Measurements from ENCODE around the gene IRF3. TPM values are rescaled to one million over a fixed set of nuclear protein-coding genes. Genes with fewer than 3 reads are reported as not detected.

The IRF3 gene
- total and polyA plus RNA-seq, 7 donors, result 28.2 to 125 (median 50.9) TPM

DNA sequence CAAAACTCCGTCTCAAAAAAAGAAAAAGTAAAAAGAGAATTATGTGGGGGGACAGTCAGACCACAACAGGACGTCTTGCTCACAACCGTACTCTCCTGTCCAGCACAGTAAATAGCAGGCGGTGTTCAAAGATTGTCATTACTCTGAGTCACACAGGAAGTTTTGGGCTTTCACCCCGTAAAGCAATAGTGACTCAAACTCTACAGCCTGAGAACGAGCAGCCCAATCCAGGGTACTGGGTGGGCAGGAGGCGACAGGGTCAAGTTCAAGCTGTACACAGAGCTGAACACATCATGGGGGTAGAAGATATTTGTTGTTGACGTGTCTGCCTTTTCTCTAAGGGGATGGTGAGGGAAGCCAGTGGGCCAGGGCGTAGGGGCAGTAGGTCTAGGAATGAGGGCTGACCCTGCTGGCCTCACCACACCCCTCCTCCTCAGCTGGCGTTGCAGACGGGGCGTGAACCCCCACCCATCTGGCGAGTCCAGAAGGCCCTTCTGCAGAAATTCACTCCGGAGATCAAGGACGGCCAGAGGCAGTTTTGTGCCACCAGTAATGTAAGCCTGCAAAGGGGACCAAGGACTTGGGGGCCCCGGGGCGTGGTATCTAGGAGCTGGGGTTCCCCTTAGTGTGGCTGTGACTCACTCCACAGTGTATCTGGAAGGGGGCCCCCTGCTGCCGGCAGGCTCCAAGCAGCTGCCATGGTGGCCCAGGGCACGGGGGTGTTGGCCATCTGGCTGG lies 51.4 kb downstream of the IRF3 start:
- H3K27ac ChIP-seq, result no peak overlapping the region
- TF ChIP-seq POLR2A (IDR thresholded peaks at IDR 0.05), result no peak
- TF ChIP-seq, protein P1, sequence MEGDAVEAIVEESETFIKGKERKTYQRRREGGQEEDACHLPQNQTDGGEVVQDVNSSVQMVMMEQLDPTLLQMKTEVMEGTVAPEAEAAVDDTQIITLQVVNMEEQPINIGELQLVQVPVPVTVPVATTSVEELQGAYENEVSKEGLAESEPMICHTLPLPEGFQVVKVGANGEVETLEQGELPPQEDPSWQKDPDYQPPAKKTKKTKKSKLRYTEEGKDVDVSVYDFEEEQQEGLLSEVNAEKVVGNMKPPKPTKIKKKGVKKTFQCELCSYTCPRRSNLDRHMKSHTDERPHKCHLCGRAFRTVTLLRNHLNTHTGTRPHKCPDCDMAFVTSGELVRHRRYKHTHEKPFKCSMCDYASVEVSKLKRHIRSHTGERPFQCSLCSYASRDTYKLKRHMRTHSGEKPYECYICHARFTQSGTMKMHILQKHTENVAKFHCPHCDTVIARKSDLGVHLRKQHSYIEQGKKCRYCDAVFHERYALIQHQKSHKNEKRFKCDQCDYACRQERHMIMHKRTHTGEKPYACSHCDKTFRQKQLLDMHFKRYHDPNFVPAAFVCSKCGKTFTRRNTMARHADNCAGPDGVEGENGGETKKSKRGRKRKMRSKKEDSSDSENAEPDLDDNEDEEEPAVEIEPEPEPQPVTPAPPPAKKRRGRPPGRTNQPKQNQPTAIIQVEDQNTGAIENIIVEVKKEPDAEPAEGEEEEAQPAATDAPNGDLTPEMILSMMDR (IDR thresholded peaks at IDR 0.05), result no peak
- TF ChIP-seq EP300 (IDR thresholded peaks at IDR 0.05), result no peak
- peaks cover 13 to 75% (median 46%) of the 10 kb centered on the region in 4 donors for H3K36me3 ChIP-seq
- H3K9me3 ChIP-seq, result no peaks in the 10 kb centered on the region
- H3K4me3 ChIP-seq, result no peak overlapping the region
- no peak for DNase-seq
- H3K27me3 ChIP-seq, result no peaks in the 10 kb centered on the region
- 83 to 84% methylated on average over 19 of the region's 19 CpGs for WGBS, 2 donors
- peaks cover 0 to 11% (median 6%) of the 10 kb centered on the region in 4 donors for H3K4me1 ChIP-seq
- intact Hi-C loops (cut with DNase I), result no loop called here

DNA sequence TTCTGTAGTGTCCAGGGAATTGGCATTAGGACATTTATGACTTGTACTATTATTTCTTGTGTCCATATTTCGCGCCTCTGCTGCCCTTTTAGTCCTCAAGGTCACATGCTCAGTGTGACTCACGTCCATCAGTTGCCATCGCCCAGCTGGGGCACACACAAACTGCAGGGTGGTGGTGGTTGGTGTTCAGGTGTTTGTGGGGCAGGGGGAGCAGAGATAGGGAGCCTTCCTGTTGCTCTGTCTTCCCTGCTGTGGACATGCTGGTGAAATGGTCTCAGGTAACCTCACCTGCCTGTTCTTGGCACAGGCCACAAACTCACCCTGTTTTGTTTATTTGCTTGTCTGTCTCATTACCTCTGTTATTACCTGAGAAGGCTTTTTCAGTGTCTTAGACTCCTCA lies 52.3 kb downstream of the IRF3 start:
- intact Hi-C loops (cut with DNase I), result no loop called here
- 72 to 84% methylated on average over 4 of the region's 4 CpGs for WGBS, 2 donors
- TF ChIP-seq POLR2A (IDR thresholded peaks at IDR 0.05), result no peak
- no peak for TF ChIP-seq EP300 (IDR thresholded peaks at IDR 0.05)
- TF ChIP-seq, protein P1 (IDR thresholded peaks at IDR 0.05), result no peak
- no peak for TF ChIP-seq POLR2AphosphoS5 (IDR thresholded peaks at IDR 0.05)
- no peaks in the 10 kb centered on the region for H3K27me3 ChIP-seq
- peaks cover 0 to 11% (median 6%) of the 10 kb centered on the region in 4 donors for H3K4me1 ChIP-seq
- no peak overlapping the region for H3K27ac ChIP-seq
- H3K9me3 ChIP-seq, result no peaks in the 10 kb centered on the region
- DNase-seq, result no peak
- peaks cover 13 to 75% (median 53%) of the 10 kb centered on the region in 4 donors for H3K36me3 ChIP-seq
- H3K4me3 ChIP-seq, result no peak overlapping the region

Small RNAs within 50 kb of the gene (small RNA-seq; reads per million reads assigned to genes)
- gene MIR5088, result 0.06 to 0.58 (median 0.11) reads per million in 3 donors

Other genes starting within 250 kb of the IRF3 start
- gene PTH2, start 242.4 kb downstream of the IRF3 start, total RNA-seq, result not detected
- gene PTH2, start 242.4 kb downstream of the IRF3 start, polyA plus RNA-seq, result not detected
- not detected for gene GFY, start 240.5 kb downstream of the IRF3 start, total RNA-seq
- not detected for gene GFY, start 240.5 kb downstream of the IRF3 start, polyA plus RNA-seq
- 1 to 10 TPM in 1 of 4 donors, under 1 TPM in 2, not detected in 1; 0.28 to 1.4 (median 0.82) TPM for gene SLC17A7, start 224.3 kb downstream of the IRF3 start, total RNA-seq
- gene SLC17A7, start 224.3 kb downstream of the IRF3 start, polyA plus RNA-seq, result 1 to 10 TPM in 1 of 3 donors, under 1 TPM in 2; 0.23 to 1.8 (median 0.41) TPM
- 10 to 100 TPM; 62.9 to 99.6 (median 81.4) TPM for gene PIH1D1, start 214.0 kb downstream of the IRF3 start, total RNA-seq
- 100 to 1,000 TPM in 1 of 3 donors, 10 to 100 TPM in 2; 63.6 to 105 (median 65.5) TPM for gene PIH1D1, start 214.0 kb downstream of the IRF3 start, polyA plus RNA-seq
- 10 to 100 TPM; 14.1 to 25.3 (median 18.1) TPM for gene ALDH16A1, start 212.6 kb downstream of the IRF3 start, total RNA-seq
- gene ALDH16A1, start 212.6 kb downstream of the IRF3 start, polyA plus RNA-seq, result 10 to 100 TPM; 14.3 to 44.2 (median 18.0) TPM
- gene FLT3LG, start 191.6 kb downstream of the IRF3 start, total RNA-seq, result 10 to 100 TPM in 1 of 4 donors, 1 to 10 TPM in 3; 4.6 to 11.1 (median 6.1) TPM
- gene FLT3LG, start 191.6 kb downstream of the IRF3 start, polyA plus RNA-seq, result 10 to 100 TPM in 2 of 3 donors, 1 to 10 TPM in 1; 2.1 to 18.6 (median 14.9) TPM
- 1,000 to 10,000 TPM; 2,552 to 5,599 (median 4,191) TPM for gene RPL13A, start 178.2 kb downstream of the IRF3 start, total RNA-seq
- gene RPL13A, start 178.2 kb downstream of the IRF3 start, polyA plus RNA-seq, result 1,000 to 10,000 TPM; 4,070 to 6,094 (median 4,207) TPM
- gene RPS11, start 169.4 kb downstream of the IRF3 start, total RNA-seq, result 1,000 to 10,000 TPM; 3,843 to 9,166 (median 6,008) TPM
- 1,000 to 10,000 TPM; 4,449 to 8,009 (median 5,043) TPM for gene RPS11, start 169.4 kb downstream of the IRF3 start, polyA plus RNA-seq
- 100 to 1,000 TPM; 164 to 203 (median 178) TPM for gene FCGRT, start 153.2 kb downstream of the IRF3 start, total RNA-seq
- 100 to 1,000 TPM; 222 to 317 (median 243) TPM for gene FCGRT, start 153.2 kb downstream of the IRF3 start, polyA plus RNA-seq
- gene RCN3, start 137.9 kb downstream of the IRF3 start, total RNA-seq, result 10 to 100 TPM; 14.5 to 43.8 (median 20.6) TPM
- gene RCN3, start 137.9 kb downstream of the IRF3 start, polyA plus RNA-seq, result 10 to 100 TPM; 13.6 to 28.2 (median 21.6) TPM
- 10 to 100 TPM; 47.6 to 67.8 (median 62.3) TPM for gene NOSIP, start 85.3 kb downstream of the IRF3 start, total RNA-seq
- 100 to 1,000 TPM in 2 of 3 donors, 10 to 100 TPM in 1; 96.1 to 123 (median 113) TPM for gene NOSIP, start 85.3 kb downstream of the IRF3 start, polyA plus RNA-seq
- gene PRRG2, start 84.5 kb downstream of the IRF3 start, total RNA-seq, result under 1 TPM in 1 of 4 donors, not detected in 3; 0.71 TPM
- 10 to 100 TPM in 2 of 3 donors, 1 to 10 TPM in 1; 7.2 to 18.9 (median 18.3) TPM for gene PRRG2, start 84.5 kb downstream of the IRF3 start, polyA plus RNA-seq
- 10 to 100 TPM in 1 of 4 donors, 1 to 10 TPM in 3; 5.4 to 16.1 (median 6.1) TPM for gene PRR12, start 74.7 kb downstream of the IRF3 start, total RNA-seq
- 10 to 100 TPM in 1 of 3 donors, 1 to 10 TPM in 2; 3.0 to 20.4 (median 4.2) TPM for gene PRR12, start 74.7 kb downstream of the IRF3 start, polyA plus RNA-seq
- 100 to 1,000 TPM; 105 to 127 (median 125) TPM for gene RRAS, start 25.7 kb downstream of the IRF3 start, total RNA-seq
- gene RRAS, start 25.7 kb downstream of the IRF3 start, polyA plus RNA-seq, result 100 to 1,000 TPM in 2 of 3 donors, 10 to 100 TPM in 1; 79.8 to 139 (median 130) TPM
- gene SCAF1, start 23.6 kb downstream of the IRF3 start, total RNA-seq, result 10 to 100 TPM; 10.9 to 21.3 (median 12.5) TPM
- 10 to 100 TPM in 2 of 3 donors, 1 to 10 TPM in 1; 9.0 to 30.8 (median 16.0) TPM for gene SCAF1, start 23.6 kb downstream of the IRF3 start, polyA plus RNA-seq
- 1 to 10 TPM; 4.6 to 9.2 (median 6.5) TPM for gene BCL2L12, start 76 bp upstream of the IRF3 start, total RNA-seq
- gene BCL2L12, start 76 bp upstream of the IRF3 start, polyA plus RNA-seq, result 10 to 100 TPM in 2 of 3 donors, 1 to 10 TPM in 1; 9.0 to 43.6 (median 10.2) TPM
- gene PRMT1, start 11.4 kb upstream of the IRF3 start, total RNA-seq, result 100 to 1,000 TPM; 106 to 175 (median 160) TPM
- gene PRMT1, start 11.4 kb upstream of the IRF3 start, polyA plus RNA-seq, result 100 to 1,000 TPM in 2 of 3 donors, 10 to 100 TPM in 1; 84.1 to 172 (median 101) TPM
- 1 to 10 TPM in 3 of 4 donors, under 1 TPM in 1; 0.49 to 1.7 (median 1.5) TPM for gene ADM5, start 23.7 kb upstream of the IRF3 start, total RNA-seq
- 1 to 10 TPM in 1 of 3 donors, not detected in 2; 3.1 TPM for gene ADM5, start 23.7 kb upstream of the IRF3 start, polyA plus RNA-seq
- 10 to 100 TPM in 1 of 4 donors, 1 to 10 TPM in 3; 3.6 to 28.5 (median 4.3) TPM for gene CPT1C, start 25.3 kb upstream of the IRF3 start, total RNA-seq
- gene CPT1C, start 25.3 kb upstream of the IRF3 start, polyA plus RNA-seq, result 1 to 10 TPM in 2 of 3 donors, under 1 TPM in 1; 0.69 to 4.2 (median 2.4) TPM
- gene TSKS, start 97.4 kb upstream of the IRF3 start, total RNA-seq, result under 1 TPM in 1 of 4 donors, not detected in 3; 0.83 TPM
- gene TSKS, start 97.4 kb upstream of the IRF3 start, polyA plus RNA-seq, result 1 to 10 TPM in 1 of 3 donors, under 1 TPM in 1, not detected in 1; 0.36 to 1.2 TPM
- 10 to 100 TPM; 48.5 to 81.1 (median 52.0) TPM for gene AP2A1, start 101.1 kb upstream of the IRF3 start, total RNA-seq
- 10 to 100 TPM; 33.0 to 77.4 (median 40.9) TPM for gene AP2A1, start 101.1 kb upstream of the IRF3 start, polyA plus RNA-seq
- 10 to 100 TPM; 21.0 to 32.9 (median 23.1) TPM for gene FUZ, start 147.4 kb upstream of the IRF3 start, total RNA-seq
- gene FUZ, start 147.4 kb upstream of the IRF3 start, polyA plus RNA-seq, result 10 to 100 TPM in 2 of 3 donors, 1 to 10 TPM in 1; 7.4 to 17.4 (median 16.3) TPM
- 10 to 100 TPM; 17.8 to 45.4 (median 22.4) TPM for gene MED25, start 152.4 kb upstream of the IRF3 start, total RNA-seq
- gene MED25, start 152.4 kb upstream of the IRF3 start, polyA plus RNA-seq, result 10 to 100 TPM; 18.0 to 43.5 (median 30.1) TPM
- 100 to 1,000 TPM in 1 of 4 donors, 10 to 100 TPM in 3; 52.2 to 105 (median 68.1) TPM for gene PTOV1, start 185.3 kb upstream of the IRF3 start, total RNA-seq
- gene PTOV1, start 185.3 kb upstream of the IRF3 start, polyA plus RNA-seq, result 10 to 100 TPM; 54.8 to 79.7 (median 62.5) TPM
- 10 to 100 TPM; 28.2 to 44.0 (median 33.9) TPM for gene PNKP, start 201.7 kb upstream of the IRF3 start, total RNA-seq
- gene PNKP, start 201.7 kb upstream of the IRF3 start, polyA plus RNA-seq, result 10 to 100 TPM; 27.0 to 88.8 (median 34.0) TPM
- gene AKT1S1, start 211.5 kb upstream of the IRF3 start, total RNA-seq, result 10 to 100 TPM; 13.6 to 16.1 (median 14.6) TPM
- 10 to 100 TPM; 30.3 to 55.9 (median 33.6) TPM for gene AKT1S1, start 211.5 kb upstream of the IRF3 start, polyA plus RNA-seq
- gene TBC1D17, start 211.8 kb upstream of the IRF3 start, total RNA-seq, result 10 to 100 TPM; 25.0 to 41.0 (median 26.6) TPM
- 10 to 100 TPM; 13.4 to 29.5 (median 22.8) TPM for gene TBC1D17, start 211.8 kb upstream of the IRF3 start, polyA plus RNA-seq
- under 1 TPM; 0.28 to 0.66 (median 0.38) TPM for gene IL4I1, start 231.0 kb upstream of the IRF3 start, total RNA-seq
- 1 to 10 TPM; 1.8 to 6.8 (median 3.5) TPM for gene IL4I1, start 231.0 kb upstream of the IRF3 start, polyA plus RNA-seq

All from sigmoid colon (tissue), 7 donors.